Inflammatory macrophage (primary cell): Measurements from ENCODE around the gene BAHD1.
A peak's percentile ranks its signal among the peaks of the same experiment; 100 is the strongest.

Experiments used
- DNase-seq, 2 donors: peaks; one replicate each; pipeline ENCODE4 v3.0.0-alpha.2; 2020 to 2022
- total RNA-seq, 18 experiments: gene quantifications; one replicate each; lab custom pipeline; 2026; ENCODE audit warnings: mixed read lengths in 6 of 18, inconsistent platforms in 2 of 18; lab: John Stamatoyannopoulos, UW

The BAHD1 gene
- 9.3 to 39.5 (median 23.1) reads per million in 18 experiments for total RNA-seq

GRCh38 chr15:40440743-40441564, at the start of gene BAHD1:
Gene BAHD1, plus strand, starts transcription at chr15:40440953. Its CDS starts 17,512 bp downstream, at chr15:40458465.
- peak; percentile 94 to 95 for DNase-seq

DNA sequence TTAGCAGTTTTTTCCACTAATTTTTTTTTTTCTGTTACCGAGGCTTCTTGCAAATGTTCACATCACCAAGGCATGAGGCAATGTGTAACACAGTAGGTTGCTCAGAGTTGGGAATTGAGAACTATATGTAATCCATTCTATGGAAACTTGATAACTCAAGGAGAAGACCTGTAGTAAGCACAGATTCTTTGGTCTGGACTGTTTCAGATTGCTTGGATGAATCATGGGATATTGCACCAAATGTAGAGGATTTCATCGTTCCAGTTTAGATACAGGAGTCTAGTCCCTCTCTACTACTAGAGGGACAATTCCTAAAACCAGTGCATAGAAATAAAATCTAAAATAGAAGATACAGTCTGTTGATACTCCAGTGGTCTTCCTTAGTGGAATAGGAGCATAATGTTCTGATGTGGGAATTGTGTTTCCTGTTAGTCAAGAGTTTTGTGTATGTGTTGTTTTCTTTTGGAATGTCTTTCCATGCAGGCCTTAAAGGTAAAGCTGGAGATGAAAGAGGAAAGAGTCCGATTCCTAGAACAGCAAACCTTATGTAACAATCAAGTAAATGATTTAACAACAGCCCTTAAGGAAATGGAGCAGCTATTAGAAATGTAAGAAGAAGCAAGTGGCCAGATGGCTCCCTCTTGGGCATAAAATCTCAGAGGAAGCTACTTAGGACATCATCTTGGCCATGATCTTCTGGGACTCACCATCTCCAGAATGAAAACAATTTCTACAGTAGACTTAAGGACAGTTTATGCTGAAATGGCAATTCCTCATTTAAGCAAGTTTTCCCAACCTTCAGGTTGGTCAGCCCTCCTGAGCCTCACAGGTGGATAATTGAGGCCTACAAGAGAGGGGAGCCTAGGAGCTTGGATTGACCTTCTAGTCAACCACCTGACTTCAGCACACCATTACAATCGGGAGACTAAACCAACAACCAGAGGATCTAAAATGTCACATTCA, 47.5 kb upstream of the BAHD1 start:
- no peak for DNase-seq

DNA sequence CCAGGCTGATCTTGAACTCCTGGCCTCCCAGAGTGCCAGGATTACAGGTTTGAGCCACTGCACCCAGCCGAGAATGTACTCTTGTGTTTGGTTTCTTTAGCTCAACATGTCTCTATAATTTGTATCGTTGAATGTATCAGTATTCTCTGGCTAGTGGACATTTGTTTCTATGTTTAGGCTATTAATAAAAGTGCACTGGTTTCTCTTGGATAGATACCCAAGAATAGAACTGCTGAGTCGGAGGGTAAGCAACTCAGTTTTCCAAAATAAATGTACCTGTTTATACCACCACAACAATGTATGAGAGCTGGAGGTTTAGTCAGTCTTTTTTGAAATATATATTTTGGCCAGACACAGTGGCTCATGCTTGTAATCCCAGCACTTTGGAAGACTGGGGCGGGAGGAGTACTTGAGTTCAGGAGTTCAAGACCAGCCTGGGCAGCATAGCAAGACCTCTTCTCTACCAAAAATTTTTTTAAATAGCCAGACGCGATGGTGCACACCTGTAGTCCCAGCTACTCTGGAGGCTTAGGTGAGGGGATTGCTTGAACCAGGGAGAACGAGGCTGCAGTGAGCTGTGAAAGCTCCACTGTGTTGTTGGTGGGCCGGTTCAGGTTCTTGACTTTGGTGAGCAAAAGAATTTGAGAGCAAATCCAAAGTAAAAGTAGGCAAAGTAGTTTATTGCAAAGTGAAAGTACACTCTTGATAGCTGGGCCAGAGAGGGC, 42.9 kb upstream of the BAHD1 start:
- no peak for DNase-seq

- DNase-seq: peak; percentile 87 to 91
These were observed 42.3 kb upstream of the BAHD1 start for GRCh38 chr15:40398413-40398873.

GRCh38 chr15:40399370-40399769, 41.4 kb upstream of the BAHD1 start:
- DNase-seq: no peak

DNA sequence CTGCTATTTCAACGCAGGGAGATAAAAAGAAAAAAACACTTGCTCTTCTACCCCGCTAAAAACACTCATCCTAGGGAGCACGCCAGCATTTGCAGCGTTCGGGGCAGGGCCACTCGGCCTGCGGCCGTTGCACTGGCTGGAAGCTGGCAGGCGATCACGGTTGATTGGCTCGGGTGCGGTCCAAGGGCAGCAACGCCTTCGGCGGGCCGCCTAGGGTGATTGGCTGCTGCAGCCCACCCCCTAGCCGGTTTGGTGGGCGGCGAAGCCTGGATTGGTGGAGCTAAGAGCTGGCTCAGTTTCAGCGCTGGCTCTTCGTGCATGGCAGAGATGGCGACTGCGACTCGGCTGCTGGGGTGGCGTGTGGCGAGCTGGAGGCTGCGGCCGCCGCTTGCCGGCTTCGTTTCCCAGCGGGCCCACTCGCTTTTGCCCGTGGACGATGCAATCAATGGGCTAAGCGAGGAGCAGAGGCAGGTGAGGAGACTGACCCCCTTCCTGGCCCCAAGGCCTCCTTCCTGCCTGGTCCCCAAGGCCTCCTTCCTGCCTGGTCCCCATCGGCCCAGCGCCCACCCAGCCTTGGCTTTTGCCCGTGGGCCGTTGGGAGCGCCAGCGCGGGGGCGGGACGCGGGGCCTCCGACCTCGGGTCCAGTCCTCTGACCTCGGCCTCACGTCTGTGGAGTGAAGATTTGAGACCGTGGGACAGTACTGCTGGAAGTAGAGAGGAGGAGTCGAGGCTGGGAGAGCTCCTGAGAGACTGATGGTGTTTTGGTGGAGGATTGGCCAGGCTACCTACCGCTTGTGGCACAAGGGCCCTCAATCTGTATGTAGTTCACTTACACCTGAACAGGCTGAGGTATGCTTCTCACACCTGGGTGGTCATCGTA, 35.0 kb upstream of the BAHD1 start, which contains the start of gene IVD:
Gene IVD, plus strand, starts transcription at position 295 of the 881 bp plus-strand sequence. Its CDS starts 33 bp downstream, at position 328.
- DNase-seq: peak; percentile 96 to 98

DNA sequence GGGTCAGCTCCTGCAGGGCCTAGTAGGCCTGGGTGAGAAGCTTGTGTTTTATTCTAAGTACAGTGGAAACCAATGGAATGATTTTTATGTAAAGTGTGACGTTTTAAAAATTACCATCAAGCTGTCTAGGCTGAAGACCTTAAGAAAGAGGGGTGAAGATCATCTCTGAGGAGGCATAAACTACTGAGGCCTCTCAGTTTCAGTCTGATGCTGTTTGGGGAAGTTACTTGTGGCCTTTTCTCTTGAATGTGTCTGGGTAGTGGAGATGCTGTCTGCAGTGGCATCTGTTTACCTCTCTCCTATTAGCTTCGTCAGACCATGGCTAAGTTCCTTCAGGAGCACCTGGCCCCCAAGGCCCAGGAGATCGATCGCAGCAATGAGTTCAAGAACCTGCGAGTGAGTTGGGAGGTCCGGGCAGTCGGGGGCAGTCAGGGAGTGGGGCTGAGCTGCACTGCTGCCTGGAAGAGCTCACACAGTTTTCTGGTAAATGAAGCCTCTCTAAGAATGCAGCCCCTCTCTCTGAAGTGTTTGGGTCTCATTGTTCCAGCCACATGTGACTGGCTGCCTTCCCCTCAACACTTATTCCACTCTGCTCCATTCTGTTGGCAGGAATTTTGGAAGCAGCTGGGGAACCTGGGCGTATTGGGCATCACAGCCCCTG, 33.3 kb upstream of the BAHD1 start:
- DNase-seq: peak in 1 of 2 donors; percentile 17

DNA sequence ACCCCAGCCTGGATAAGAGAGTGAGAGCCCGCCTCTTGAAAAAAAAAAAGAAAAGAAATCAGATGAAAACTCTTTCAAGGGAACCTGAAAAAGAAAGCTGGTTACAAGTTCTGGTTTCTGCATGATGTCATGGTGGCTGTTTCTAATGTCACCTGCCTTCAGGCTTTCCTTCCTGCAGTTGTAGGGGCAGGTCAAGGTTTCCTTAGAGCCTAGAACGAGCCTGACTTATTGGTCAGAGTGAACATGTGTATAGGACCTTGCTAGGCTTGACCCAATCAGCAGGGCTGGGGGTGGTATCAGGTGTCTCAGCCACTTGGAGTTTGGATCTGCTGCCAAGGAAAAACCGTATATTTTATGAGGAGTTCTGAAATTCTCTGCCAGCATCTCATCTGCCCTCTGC, 31.4 kb upstream of the BAHD1 start:
- no peak for DNase-seq

DNA sequence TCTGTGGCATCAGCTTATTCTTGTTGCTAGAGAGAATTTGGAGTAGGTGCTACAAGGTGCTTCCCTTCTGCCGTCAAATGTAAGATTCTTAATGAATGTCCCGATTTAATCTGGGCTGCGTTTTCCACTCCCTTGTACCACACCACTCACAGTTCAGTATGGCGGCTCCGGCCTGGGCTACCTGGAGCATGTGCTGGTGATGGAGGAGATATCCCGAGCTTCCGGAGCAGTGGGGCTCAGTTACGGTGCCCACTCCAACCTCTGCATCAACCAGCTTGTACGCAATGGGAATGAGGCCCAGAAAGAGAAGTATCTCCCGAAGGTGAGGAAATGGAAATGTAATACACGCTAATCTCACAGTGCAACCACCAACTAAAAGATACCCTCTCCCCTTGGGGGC, 30.3 kb upstream of the BAHD1 start:
- DNase-seq: no peak

GRCh38 chr15:40412095-40412759, 28.5 kb upstream of the BAHD1 start:
- DNase-seq: no peak

- DNase-seq: no peak
These were observed 27.7 kb upstream of the BAHD1 start for GRCh38 chr15:40413036-40413435.

DNA sequence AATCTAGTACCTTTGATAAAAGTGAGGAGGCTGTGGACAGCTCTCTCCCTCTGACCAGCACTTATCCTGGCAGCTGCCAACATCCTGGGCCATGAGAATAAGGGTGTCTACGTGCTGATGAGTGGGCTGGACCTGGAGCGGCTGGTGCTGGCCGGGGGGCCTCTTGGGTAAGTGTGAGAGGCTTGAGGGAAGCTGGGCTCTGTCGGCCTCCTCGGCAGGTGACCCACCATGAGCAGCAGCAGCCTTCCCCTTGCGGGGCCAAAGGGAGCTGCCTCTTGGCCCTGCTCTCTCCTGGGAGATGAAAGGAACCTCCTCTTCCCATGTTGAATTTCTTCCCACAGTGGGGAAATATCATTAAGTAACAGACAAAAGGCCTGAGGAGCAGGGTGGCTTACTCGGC, 25.9 kb upstream of the BAHD1 start:
- DNase-seq: no peak

- no peak for DNase-seq
These were observed 25.5 kb upstream of the BAHD1 start for GRCh38 chr15:40415226-40415625.

DNA sequence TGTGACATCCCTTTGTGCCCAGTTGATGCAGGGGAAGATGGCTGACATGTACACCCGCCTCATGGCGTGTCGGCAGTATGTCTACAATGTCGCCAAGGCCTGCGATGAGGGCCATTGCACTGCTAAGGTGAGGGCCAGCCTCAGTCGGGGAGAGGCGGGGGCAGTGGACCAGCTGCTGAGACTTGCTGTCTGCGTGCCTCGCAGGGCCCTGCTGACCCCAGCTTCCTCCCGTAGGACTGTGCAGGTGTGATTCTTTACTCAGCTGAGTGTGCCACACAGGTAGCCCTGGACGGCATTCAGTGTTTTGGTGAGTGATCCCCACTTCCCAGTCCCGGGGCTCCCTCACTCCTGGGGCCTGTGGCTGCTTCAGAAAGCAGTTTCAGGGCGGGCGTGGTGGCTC, 24.7 kb upstream of the BAHD1 start:
- DNase-seq: no peak

DNA sequence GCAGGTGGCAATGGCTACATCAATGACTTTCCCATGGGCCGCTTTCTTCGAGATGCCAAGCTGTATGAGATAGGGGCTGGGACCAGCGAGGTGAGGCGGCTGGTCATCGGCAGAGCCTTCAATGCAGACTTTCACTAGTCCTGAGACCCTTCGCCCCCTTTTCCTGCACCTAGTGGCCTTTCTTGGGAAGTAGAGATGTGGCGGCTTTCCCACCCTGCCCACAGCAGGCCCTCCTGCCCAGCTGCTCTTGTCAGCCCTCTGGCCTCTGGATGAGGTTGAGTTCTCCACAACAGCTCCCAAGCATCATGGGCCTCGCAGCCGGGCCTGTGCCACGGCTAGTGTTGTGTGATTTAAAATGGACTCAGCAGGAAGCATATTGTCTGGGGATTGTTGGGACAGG, 22.6 kb upstream of the BAHD1 start:
- DNase-seq: no peak

- DNase-seq: no peak
These were observed 20.6 kb upstream of the BAHD1 start for GRCh38 chr15:40420071-40420713.

- DNase-seq: no peak
These were observed 20.0 kb upstream of the BAHD1 start for GRCh38 chr15:40420793-40421192.

DNA sequence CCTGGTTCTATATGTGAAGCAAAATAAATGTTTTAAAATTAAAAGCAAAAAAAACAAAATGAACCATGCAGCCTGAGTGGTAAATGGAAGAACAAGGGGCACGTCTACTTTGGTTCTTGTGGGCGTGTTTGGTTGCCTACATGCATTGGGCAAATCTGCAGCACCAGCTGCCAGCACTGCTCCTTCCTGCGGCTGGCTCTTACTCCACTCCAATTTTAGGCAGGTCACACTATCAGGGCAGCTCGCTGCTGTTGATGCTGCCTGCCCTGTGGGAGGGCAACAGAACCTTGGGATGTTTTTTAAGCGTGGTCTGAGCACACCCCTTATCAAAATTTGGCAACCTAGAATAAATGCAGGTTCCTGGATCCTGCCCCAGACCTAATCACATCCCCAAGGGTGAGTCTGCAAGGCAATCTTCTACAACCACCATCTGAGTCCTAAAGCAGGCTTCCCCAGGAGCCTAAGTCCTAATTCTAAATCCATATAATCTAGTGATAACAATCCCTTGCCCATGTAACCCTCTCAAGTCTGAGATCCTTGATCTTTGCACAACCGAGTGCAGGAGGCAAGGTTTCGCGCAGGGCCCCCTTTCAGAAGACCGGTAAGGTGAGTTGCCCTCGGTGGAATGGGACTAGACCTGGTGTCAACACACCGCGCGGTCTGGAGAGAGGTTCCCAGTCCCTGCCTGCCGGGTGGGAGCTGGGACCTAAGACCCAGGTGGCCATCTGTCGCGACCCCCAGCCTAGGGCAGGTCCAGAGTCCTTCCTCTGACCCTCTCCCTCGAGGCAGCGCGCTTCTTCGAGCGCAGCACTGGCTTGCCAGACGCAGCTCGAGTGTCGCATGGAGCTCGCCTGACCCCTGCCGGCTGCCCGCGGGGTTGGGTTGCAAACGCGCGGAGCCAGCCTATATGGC, 19.3 kb upstream of the BAHD1 start:
- peak; percentile 82 to 84 for DNase-seq
